Keratinocyte (primary cell): ENCODE data around the gene WASF2. TPM values are rescaled to one million over a fixed set of nuclear protein-coding genes. Genes with fewer than 3 reads are reported as not detected.
A peak's percentile ranks its signal among the peaks of the same experiment; 100 is the strongest.
"Not testable (repeated sequence)": the region's sequence is repeated elsewhere in the genome, so short reads cannot be mapped to it uniquely, and the experiment has no call there.

Source experiments
- DNase-seq: peaks from one replicate; pipeline ENCODE4 v3.0.0-alpha.2; 2011; ENCODE audit warnings: low read depth, missing footprints, low spot score
- FAIRE-seq: peaks from 2 replicates; lab custom pipeline; 2011; peaks lifted over from hg19 to GRCh38; lab: Jason Lieb, UNC
- H2AFZ ChIP-seq: 2 replicates; pipeline ENCODE4 v1.6.0; 2012; ENCODE audit warnings: low read length, control low read depth, inconsistent platforms; ENCODE audit not compliant: control insufficient read depth
- H3K27ac ChIP-seq: 2 replicates; pipeline ENCODE4 v1.5.1; 2011; ENCODE audit warnings: low read length; ENCODE audit not compliant: control insufficient read depth, insufficient read depth
- H3K27me3 ChIP-seq: 3 replicates; pipeline ENCODE4 v1.6.0; 2011; ENCODE audit warnings: low read length; ENCODE audit not compliant: control insufficient read depth, insufficient read depth; ENCODE audit errors: extremely low read depth
- H3K36me3 ChIP-seq, 2 experiments: 2 replicates in 1 of 2; 3 replicates in 1 of 2; pipeline ENCODE4 v1.5.1; 2011; ENCODE audit warnings: low read length in 2 of 2, mild to moderate bottlenecking in 1 of 2; ENCODE audit not compliant: control insufficient read depth in 2 of 2, insufficient read depth in 2 of 2; ENCODE audit errors: extremely low read depth in 1 of 2
- H3K4me1 ChIP-seq: 3 replicates; pipeline ENCODE4 v1.5.1; 2011; ENCODE audit warnings: low read length; ENCODE audit not compliant: control insufficient read depth, insufficient read depth; ENCODE audit errors: extremely low read depth
- H3K4me2 ChIP-seq: 3 replicates; pipeline ENCODE4 v1.6.0; 2011; ENCODE audit warnings: low read depth, low read length; ENCODE audit not compliant: control insufficient read depth, insufficient read depth; ENCODE audit errors: extremely low read depth
- H3K4me3 ChIP-seq, 3 experiments: fragments of 200-600 bp in 1 of 3; sonication (generic) in 1 of 3; 2 replicates in 2 of 3; 3 replicates in 1 of 3; pipeline ENCODE4 v1.5.1; 2011 to 2016; ENCODE audit warnings: low read length in 3 of 3, mild to moderate bottlenecking in 3 of 3, control low read depth in 2 of 3, inconsistent platforms in 1 of 3, low read depth in 1 of 3, mixed read lengths in 1 of 3, mixed run types in 1 of 3, moderate library complexity in 1 of 3; ENCODE audit not compliant: control insufficient read depth in 2 of 3, insufficient read depth in 2 of 3; ENCODE audit errors: extremely low read depth in 1 of 3
- H3K79me2 ChIP-seq: 2 replicates; pipeline ENCODE4 v1.6.0; 2012; ENCODE audit warnings: low read length; ENCODE audit not compliant: control insufficient read depth, insufficient read depth
- H3K9ac ChIP-seq: 3 replicates; pipeline ENCODE4 v1.6.0; 2011; ENCODE audit warnings: low read length; ENCODE audit not compliant: control insufficient read depth, insufficient read depth; ENCODE audit errors: extremely low read depth
- H3K9me1 ChIP-seq: 3 replicates; pipeline ENCODE4 v1.6.0; 2011; ENCODE audit warnings: low read length; ENCODE audit not compliant: control insufficient read depth, insufficient read depth; ENCODE audit errors: extremely low read depth
- H3K9me3 ChIP-seq: 2 replicates; pipeline ENCODE4 v1.5.1; 2012; ENCODE audit warnings: low read depth, low read length; ENCODE audit not compliant: control insufficient read depth
- H4K20me1 ChIP-seq: 3 replicates; pipeline ENCODE4 v1.6.0; 2011; ENCODE audit warnings: low read length; ENCODE audit not compliant: control insufficient read depth, insufficient read depth; ENCODE audit errors: extremely low read depth
- EZH2 ChIP-seq: IDR thresholded peaks from one replicate; pipeline ENCODE4 v1.6.1; 2012; ENCODE audit warnings: inconsistent platforms, mild to moderate bottlenecking, low read length, moderate library complexity
- dilution Hi-C: fragments of 300-500 bp; cut with MboI; formaldehyde crosslinking; loops from one replicate; pipeline ENCODE4 v1.7.0; 2020; ENCODE audit warnings: low sequenced_read_pairs; ENCODE audit not compliant: extremely low pct_ligation_motif_present
- polyA plus RNA-seq, 5 experiments: library from polyadenylated mRNA; depleted of rRNA in 3 of 5; stranded (reverse) in 3 of 5; stranded (forward) in 1 of 5; unstranded in 1 of 5; fragments of >200 nt; gene quantifications; 1 replicate in 1 of 5; 2 replicates in 3 of 5; 3 replicates in 1 of 5; pipeline versions ENCODE4 v1.2.1 to v1.2.3, GENCODE V29; 2011 to 2012; ENCODE audit warnings: missing spikeins in 2 of 5, low read depth in 1 of 5, low replicate concordance in 1 of 5
- TF ChIP-seq, protein P1 (sequence below), 3 experiments: IDR thresholded peaks in 1 of 3; conservative IDR thresholded peaks in 1 of 3; optimal IDR thresholded peaks in 1 of 3; 2 replicates in 2 of 3; 3 replicates in 1 of 3; pipeline versions ENCODE3 to v1.5.1; 2011; ENCODE audit warnings: low read length in 3 of 3, mild to moderate bottlenecking in 3 of 3, moderate library complexity in 2 of 3, control low read depth in 1 of 3, inconsistent platforms in 1 of 3; ENCODE audit not compliant: insufficient read depth in 2 of 3; ENCODE audit errors: extremely low read depth in 1 of 3

The WASF2 gene
- polyA plus RNA-seq, 1 donor (not counting 4 experiments of a cell fraction or from before 2014, with no cell fraction given), result 42.9 TPM

- peaks cover 34% of the 10 kb centered on the region for H3K4me1 ChIP-seq
- H3K27ac ChIP-seq, result no peak overlapping the region
- H3K4me3 ChIP-seq, result no peak overlapping the region
- TF ChIP-seq, protein P1, sequence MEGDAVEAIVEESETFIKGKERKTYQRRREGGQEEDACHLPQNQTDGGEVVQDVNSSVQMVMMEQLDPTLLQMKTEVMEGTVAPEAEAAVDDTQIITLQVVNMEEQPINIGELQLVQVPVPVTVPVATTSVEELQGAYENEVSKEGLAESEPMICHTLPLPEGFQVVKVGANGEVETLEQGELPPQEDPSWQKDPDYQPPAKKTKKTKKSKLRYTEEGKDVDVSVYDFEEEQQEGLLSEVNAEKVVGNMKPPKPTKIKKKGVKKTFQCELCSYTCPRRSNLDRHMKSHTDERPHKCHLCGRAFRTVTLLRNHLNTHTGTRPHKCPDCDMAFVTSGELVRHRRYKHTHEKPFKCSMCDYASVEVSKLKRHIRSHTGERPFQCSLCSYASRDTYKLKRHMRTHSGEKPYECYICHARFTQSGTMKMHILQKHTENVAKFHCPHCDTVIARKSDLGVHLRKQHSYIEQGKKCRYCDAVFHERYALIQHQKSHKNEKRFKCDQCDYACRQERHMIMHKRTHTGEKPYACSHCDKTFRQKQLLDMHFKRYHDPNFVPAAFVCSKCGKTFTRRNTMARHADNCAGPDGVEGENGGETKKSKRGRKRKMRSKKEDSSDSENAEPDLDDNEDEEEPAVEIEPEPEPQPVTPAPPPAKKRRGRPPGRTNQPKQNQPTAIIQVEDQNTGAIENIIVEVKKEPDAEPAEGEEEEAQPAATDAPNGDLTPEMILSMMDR (optimal IDR thresholded peaks at IDR 0.05 in 1 of 3, IDR thresholded peaks at IDR 0.05 in 1 of 3, conservative IDR thresholded peaks at IDR 0.05 in 1 of 3; ENCODE audit: extremely low read depth in 1 of 3, insufficient read depth in 2 of 3, low read length in 3 of 3), result no peak
- TF ChIP-seq EZH2, result no peak
- H3K9me1 ChIP-seq, result no peaks in the 10 kb centered on the region
- H3K9me3 ChIP-seq, result no peaks in the 10 kb centered on the region
- H3K9ac ChIP-seq, result no peak overlapping the region
- H3K4me2 ChIP-seq, result no peak overlapping the region
- DNase-seq (no peak), FAIRE-seq (no peak)
- peaks cover 17 to 53% of the 10 kb centered on the region in 2 experiments for H3K36me3 ChIP-seq
- H2AFZ ChIP-seq, result no peak overlapping the region
- H4K20me1 ChIP-seq, result no peaks in the 10 kb centered on the region
- no peaks in the 10 kb centered on the region for H3K27me3 ChIP-seq
- dilution Hi-C loops, result loop anchor here (25.0 kb wide), 1 partner anchor 179 kb away; no protein-coding TSS in a partner anchor
- no peaks in the 10 kb centered on the region for H3K79me2 ChIP-seq
These were observed 81.8 kb downstream of the WASF2 start for GRCh38 chr1:27408151-27408550.

GRCh38 chr1:27406791-27407190, 83.2 kb downstream of the WASF2 start:
- not testable (repeated sequence) for H3K27me3 ChIP-seq, H3K9me3 ChIP-seq, FAIRE-seq, DNase-seq, H3K4me2 ChIP-seq, H3K9ac ChIP-seq, H2AFZ ChIP-seq, H3K27ac ChIP-seq, H4K20me1 ChIP-seq, H3K9me1 ChIP-seq, H3K4me3 ChIP-seq, H3K79me2 ChIP-seq
- peaks cover 13 to 39% of the 10 kb centered on the region in 2 experiments for H3K36me3 ChIP-seq
- peaks cover 42% of the 10 kb centered on the region for H3K4me1 ChIP-seq
- dilution Hi-C loops, result loop anchor here (25.0 kb wide), 1 partner anchor 181 kb away; no protein-coding TSS in a partner anchor

- no peak for DNase-seq
- Histone ChIP-seq H3K27me3 (no peaks in the 10 kb centered on the region), H3K4me2 (no peak overlapping the region), H3K27ac (no peak overlapping the region), H3K9me3 (no peaks in the 10 kb centered on the region), H3K79me2 (no peaks in the 10 kb centered on the region), H3K4me3 (no peak overlapping the region), H3K9me1 (no peaks in the 10 kb centered on the region), H3K9ac (no peak overlapping the region), H2AFZ (no peak overlapping the region), H4K20me1 (no peaks in the 10 kb centered on the region), H3K36me3 (peaks cover 12 to 36% of the 10 kb centered on the region in 2 experiments), H3K4me1 (peaks cover 42% of the 10 kb centered on the region)
- no peak for TF ChIP-seq EZH2
- TF ChIP-seq, protein P1 (optimal IDR thresholded peaks at IDR 0.05 in 1 of 3, IDR thresholded peaks at IDR 0.05 in 1 of 3, conservative IDR thresholded peaks at IDR 0.05 in 1 of 3; ENCODE audit: extremely low read depth in 1 of 3, insufficient read depth in 2 of 3, low read length in 3 of 3), result no peak
- peak; percentile 74 for FAIRE-seq
- dilution Hi-C loops, result loop anchor here (25.0 kb wide), 1 partner anchor 181 kb away; no protein-coding TSS in a partner anchor
These were observed 83.6 kb downstream of the WASF2 start for GRCh38 chr1:27406362-27406680.
